ENCODE measurements around the gene KRT15. TPM values are rescaled to one million over a fixed set of nuclear protein-coding genes. Genes with fewer than 3 reads are reported as not detected.

KRT15 gene
- total and polyA plus RNA-seq, 9 of the 15 experiments (the other 6 are each of a cell fraction or from before 2014, with no cell fraction given) = 0.28 to 4.4 (median 0.56) TPM

- TF ChIP-seq REST (IDR thresholded peaks at IDR 0.05; ENCODE audit: borderline replicate concordance) = peak; percentile 77
- no peak for TF ChIP-seq REST (CRISPR knock-in tag; IDR thresholded peaks at IDR 0.05; ENCODE audit: low read depth)
- peak; percentile 29; the same call in 1 of the 2 replicates for TF ChIP-seq MTF1 (CRISPR knock-in tag; IDR thresholded peaks at IDR 0.05; ENCODE audit: borderline replicate concordance)
- peak; percentile 49; the same call in 1 of the 2 replicates for TF ChIP-seq C11orf30 (IDR thresholded peaks at IDR 0.05; ENCODE audit: low read depth)
- no peak for TF ChIP-seq SNRNP70 (optimal IDR thresholded peaks at IDR 0.05; ENCODE audit: low read depth, low read length)
- no peak for TF ChIP-seq ZBTB8A (IDR thresholded peaks at IDR 0.05; ENCODE audit: partially characterized antibody)
- no peak for TF ChIP-seq HEY1 (CRISPR knock-in tag; IDR thresholded peaks at IDR 0.05; ENCODE audit: borderline replicate concordance)
- peak; percentile 84 for TF ChIP-seq MYNN (IDR thresholded peaks at IDR 0.05)
- no peak for TF ChIP-seq MYNN (CRISPR knock-in tag; IDR thresholded peaks at IDR 0.05)
- peak; percentile 63 for TF ChIP-seq GATAD2A (IDR thresholded peaks at IDR 0.05)
- no peak for TF ChIP-seq HBP1 (CRISPR knock-in tag; IDR thresholded peaks at IDR 0.05)
- TF ChIP-seq RBM17 (IDR thresholded peaks at IDR 0.05; ENCODE audit: borderline replicate concordance, low read depth, low read length) = no peak
- no peak for TF ChIP-seq HNRNPL (IDR thresholded peaks at IDR 0.05; ENCODE audit: low read depth, low read length)
- no peak for TF ChIP-seq E2F4 (CRISPR knock-in tag; IDR thresholded peaks at IDR 0.05; ENCODE audit: low read depth)
- TF ChIP-seq PHF8 (IDR thresholded peaks at IDR 0.05; ENCODE audit: borderline replicate concordance, low read length) = no peak; the same call in 1 of the 2 replicates
- TF ChIP-seq ELF2 (CRISPR knock-in tag; IDR thresholded peaks at IDR 0.05) = no peak
- no peak for TF ChIP-seq GTF2A2 (tag; IDR thresholded peaks at IDR 0.05)
- TF ChIP-seq MIER1 (IDR thresholded peaks at IDR 0.05; ENCODE audit: low read depth) = no peak
Measured at GRCh38 chr17:41530062-41531048, 11.7 kb upstream of the KRT15 start (continued).
